HCT116 (cell line): ENCODE results near the gene ANKRD40CL. TPM values are rescaled to one million over a fixed set of nuclear protein-coding genes. Genes with fewer than 3 reads are reported as not detected.

Source experiments
- ATAC-seq: fragments of 200-7000 bp; cut with Tn5 transposase; 2 replicates; pipeline ENCODE4 v1.9.1; 2020; ENCODE audit warnings: mild to moderate bottlenecking, moderate library complexity
- BruUV-seq: library from RNA; stranded (reverse); fragments of 400-500 nt; replicated peaks from 2 replicates; lab custom pipeline; 2021; lab: Mats Ljungman, UMichigan
- CTCF ChIA-PET: fragments of 300-600 bp; sonication (Branson Sonifier 250); formaldehyde crosslinking; loops from one replicate; lab custom pipeline; 2021; ENCODE audit warnings: antibody characterized with exemption; lab: Charles Lee
- POLR2A ChIA-PET: fragments of 300-600, 350-600 bp; sonication (Branson Sonifier 250); formaldehyde crosslinking; loops from one replicate; lab custom pipeline; 2021; ENCODE audit warnings: antibody characterized with exemption; lab: Charles Lee
- RAD21 ChIA-PET, 2 experiments: fragments of 300-600 bp; sonication (Branson Sonifier 250); formaldehyde crosslinking; loops; one replicate each; lab custom pipeline; 2023; ENCODE audit warnings: low total read pairs in 2 of 2; ENCODE audit not compliant: uncharacterized antibody in 2 of 2, unreplicated experiment in 2 of 2, low non-redundant PET in 1 of 2; lab: Charles Lee
- DNase-seq: peaks from one replicate; pipeline ENCODE4 v3.0.0-alpha.2; 2010; ENCODE audit warnings: low read depth, low spot score
- H2AFZ ChIP-seq: fragments of 200-600 bp; shearing (Covaris generic), sonication (generic); 2 replicates; pipeline ENCODE4 v1.6.1; 2017; ENCODE audit warnings: low read depth, mixed run types, mixed read lengths, antibody characterized with exemption, low read length; ENCODE audit not compliant: poor library complexity, severe bottlenecking
- H3K27ac ChIP-seq: 2 replicates; pipeline ENCODE4 v1.5.1; 2012; ENCODE audit warnings: low read depth, low read length
- H3K27me3 ChIP-seq: fragments of 200-600 bp; sonication (generic); 2 replicates; pipeline ENCODE4 v1.6.1; 2016; ENCODE audit warnings: mixed run types, low read length, mixed read lengths; ENCODE audit not compliant: insufficient read depth
- H3K36me3 ChIP-seq, 2 experiments: fragments of 200-500 bp in 1 of 2; fragments of 200-600 bp in 1 of 2; sonication (Bioruptor generic) in 1 of 2; sonication (generic) in 1 of 2; 2 replicates each; pipeline versions ENCODE4 v1.5.1 to v1.6.1; 2014 to 2016; ENCODE audit warnings: low read length in 2 of 2, inconsistent platforms in 1 of 2, mixed read lengths in 1 of 2, mixed run types in 1 of 2; ENCODE audit not compliant: insufficient read depth in 2 of 2, control insufficient read depth in 1 of 2
- H3K4me1 ChIP-seq, 2 experiments: fragments of 200-600 bp in 1 of 2; sonication (generic) in 1 of 2; 2 replicates each; pipeline versions ENCODE4 v1.5.1 to v1.6.1; 2012 to 2017; ENCODE audit warnings: low read length in 2 of 2, inconsistent platforms in 1 of 2, mild to moderate bottlenecking in 1 of 2, mixed read lengths in 1 of 2, mixed run types in 1 of 2, moderate library complexity in 1 of 2; ENCODE audit not compliant: insufficient read depth in 2 of 2, control insufficient read depth in 1 of 2
- H3K4me2 ChIP-seq: fragments of 200-600 bp; sonication (generic); 2 replicates; pipeline ENCODE4 v1.6.1; 2017; ENCODE audit warnings: mixed run types, low read length, mixed read lengths
- H3K4me3 ChIP-seq, 2 experiments: fragments of 200-600 bp in 1 of 2; sonication (generic) in 1 of 2; replicated peaks in 1 of 2; 2 replicates each; pipeline ENCODE4 v1.5.1; 2011 to 2016; ENCODE audit warnings: low read length in 2 of 2, control low read depth in 1 of 2, low read depth in 1 of 2, mild to moderate bottlenecking in 1 of 2, mixed read lengths in 1 of 2, mixed run types in 1 of 2
- H3K79me2 ChIP-seq: fragments of 200-600 bp; sonication (generic); 2 replicates; pipeline ENCODE4 v1.6.1; 2017; ENCODE audit warnings: mild to moderate bottlenecking, mixed run types, low read length, moderate library complexity, mixed read lengths; ENCODE audit not compliant: insufficient read depth
- H3K9ac ChIP-seq: fragments of 200-600 bp; sonication (generic); 2 replicates; pipeline ENCODE4 v1.6.1; 2016; ENCODE audit warnings: low read length, mixed read lengths
- H3K9me2 ChIP-seq: fragments of 200-600 bp; sonication (generic), shearing (Covaris generic); 2 replicates; pipeline ENCODE4 v1.6.1; 2017; ENCODE audit warnings: mixed run types, mild to moderate bottlenecking, moderate library complexity; ENCODE audit not compliant: insufficient read depth
- H3K9me3 ChIP-seq, 2 experiments: fragments of 200-500 bp in 1 of 2; fragments of 200-600 bp in 1 of 2; sonication (Bioruptor generic) in 1 of 2; sonication (generic) in 1 of 2; 2 replicates each; pipeline ENCODE4 v1.6.1; 2014 to 2017; ENCODE audit warnings: low read length in 2 of 2, mixed read lengths in 2 of 2, inconsistent platforms in 1 of 2, low read depth in 1 of 2, mild to moderate bottlenecking in 1 of 2, mixed run types in 1 of 2, moderate library complexity in 1 of 2; ENCODE audit not compliant: control insufficient read depth in 1 of 2, insufficient read depth in 1 of 2
- H4K20me1 ChIP-seq: fragments of 200-600 bp; sonication (generic), shearing (Covaris generic); 2 replicates; pipeline ENCODE4 v1.6.1; 2017; ENCODE audit warnings: mixed run types, mild to moderate bottlenecking, moderate library complexity; ENCODE audit not compliant: insufficient read depth
- ATF3 ChIP-seq: IDR thresholded peaks from 2 replicates; pipeline ENCODE4 v1.6.1; 2012
- CEBPB ChIP-seq: IDR thresholded peaks from 2 replicates; pipeline ENCODE4 v1.6.1; 2012; ENCODE audit warnings: low read depth
- CTCF ChIP-seq, 3 experiments: fragments of 200-600 bp in 1 of 3; sonication (generic) in 1 of 3; IDR thresholded peaks in 2 of 3; conservative IDR thresholded peaks in 1 of 3; 2 replicates each; pipeline ENCODE4 v1.5.1; 2012 to 2017; ENCODE audit warnings: low read depth in 2 of 3, low read length in 2 of 3, antibody characterized with exemption in 1 of 3, borderline replicate concordance in 1 of 3, control low read depth in 1 of 3, mild to moderate bottlenecking in 1 of 3, mixed read lengths in 1 of 3, mixed run types in 1 of 3, moderate library complexity in 1 of 3; ENCODE audit not compliant: insufficient read depth in 1 of 3
- EZH2 ChIP-seq: fragments of 200-600 bp; sonication (generic); IDR thresholded peaks from 2 replicates; pipeline ENCODE4 v1.6.1; 2017; ENCODE audit warnings: antibody characterized with exemption, mixed run types
- FOSL1 ChIP-seq: IDR thresholded peaks from 2 replicates; pipeline ENCODE4 v1.6.1; 2012; ENCODE audit warnings: low read depth
- POLR2A ChIP-seq: IDR thresholded peaks from 2 replicates; pipeline ENCODE4 v1.7.0; 2011; ENCODE audit warnings: borderline replicate concordance; ENCODE audit not compliant: insufficient read depth, insufficient read length; ENCODE audit errors: extremely low read depth
- RAD21 ChIP-seq: IDR thresholded peaks from 2 replicates; pipeline ENCODE4 v1.6.1; 2012; ENCODE audit warnings: low read depth, mild to moderate bottlenecking
- SRF ChIP-seq: IDR thresholded peaks from 2 replicates; pipeline ENCODE4 v1.6.1; 2012; ENCODE audit warnings: low read depth
- ZNF274 ChIP-seq: fragments of 200-500 bp; sonication (Bioruptor generic); IDR thresholded peaks from 2 replicates; pipeline ENCODE4 v1.6.1; 2014; ENCODE audit warnings: mild to moderate bottlenecking, low read depth, low read length, inconsistent platforms
- intact Hi-C: fragments of 100-400 bp; cut with micrococcal nuclease; formaldehyde crosslinking; loops from 2 replicates; pipeline ENCODE4 v1.10.0; 2022
- total RNA-seq: library from RNA; stranded (reverse); gene quantifications from one replicate; pipeline ENCODE4 v1.2.1, GENCODE V29; 2021; ENCODE audit not compliant: unreplicated experiment
- TF ChIP-seq, protein P1 (sequence below): IDR thresholded peaks from 2 replicates; pipeline ENCODE4 v1.6.1; 2012; ENCODE audit warnings: low read depth

ANKRD40CL gene
- total RNA-seq, 1 experiment from 2014 or later, result 0.57 TPM

DNA sequence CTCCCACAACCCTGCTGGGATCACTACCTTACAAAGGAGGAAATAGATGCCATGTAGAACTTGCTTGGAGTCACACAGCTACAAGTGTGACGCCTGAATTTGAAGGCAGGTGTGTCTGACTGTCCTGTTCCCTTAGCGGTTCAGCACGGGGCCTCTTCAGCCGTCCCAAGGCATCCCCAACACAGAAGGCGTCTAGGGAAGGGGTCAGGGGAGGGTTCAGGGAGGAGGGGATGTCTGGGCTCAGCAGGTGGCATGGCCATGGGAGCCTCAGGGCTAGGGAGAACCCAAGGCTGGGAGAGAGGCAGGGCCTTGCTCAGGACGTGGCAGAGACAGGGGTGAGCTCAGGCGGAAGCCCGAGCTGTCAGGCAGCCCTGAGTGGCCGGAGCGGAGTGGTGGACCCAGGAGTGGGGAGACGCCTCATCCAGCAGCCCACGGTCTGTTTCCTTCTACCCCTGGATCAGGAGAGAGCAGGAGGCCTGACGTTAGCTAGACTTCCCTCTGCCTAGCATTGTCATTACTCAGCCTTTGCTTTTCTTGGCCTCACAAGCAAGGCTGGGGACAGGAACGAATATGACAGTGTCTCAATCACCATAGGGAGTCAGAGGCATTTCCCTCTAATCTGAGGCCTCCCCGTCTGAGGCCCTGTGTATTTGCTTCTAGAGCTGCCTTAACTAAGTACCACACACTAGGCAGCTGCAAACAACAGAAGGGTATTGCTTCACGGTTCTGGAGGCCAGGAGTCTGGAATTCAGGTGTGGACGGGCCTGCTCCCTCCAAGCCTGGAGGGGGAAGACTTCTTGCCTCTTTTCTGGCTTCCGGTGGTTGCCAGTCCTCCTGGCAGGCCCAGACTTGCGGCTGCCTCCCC lies 31.3 kb upstream of the ANKRD40CL start:
- Histone ChIP-seq H2AFZ (no peak overlapping the region), H3K27ac (no peak overlapping the region), H3K4me3 (no peak overlapping the region), H3K9me3 (no peaks in the 10 kb centered on the region), H3K4me2 (no peak overlapping the region), H3K79me2 (no peaks in the 10 kb centered on the region), H3K27me3 (no peaks in the 10 kb centered on the region), H3K4me1 (peaks cover 0 to 5% of the 10 kb centered on the region in 2 experiments; a peak in 2 of 4 replicates), H4K20me1 (no peaks in the 10 kb centered on the region), H3K9me2 (no peaks in the 10 kb centered on the region), H3K9ac (no peak overlapping the region), H3K36me3 (no peaks in the 10 kb centered on the region)
- no peak for TF ChIP-seq SRF
- RAD21 ChIA-PET, result no interaction called here
- CTCF ChIA-PET, result interaction anchor here (0.8 to 1.0 kb wide), 2 partner anchors 16 to 599 kb away, joined by 3 read pairs; no protein-coding TSS in a partner anchor
- no peak for DNase-seq
- ATAC-seq, result no peak
- BruUV-seq, result no TSS peak
- POLR2A ChIA-PET, result no interaction called here
- intact Hi-C loops, result no loop called here

GRCh38 chr17:50797135-50797810 lies 30.0 kb upstream of the ANKRD40CL start:
- TF ChIP-seq RAD21 (no peak), ZNF274 (no peak), EZH2 (no peak), CEBPB (no peak), POLR2A (no peak), CTCF (IDR thresholded peaks at IDR 0.05 in 2 of 3, conservative IDR thresholded peaks at IDR 0.05 in 1 of 3; ENCODE audit: borderline replicate concordance in 1 of 3, insufficient read depth in 1 of 3, low read depth in 2 of 3, low read length in 2 of 3) (no peak), ATF3 (no peak), FOSL1 (no peak)
- TF ChIP-seq, protein P1, sequence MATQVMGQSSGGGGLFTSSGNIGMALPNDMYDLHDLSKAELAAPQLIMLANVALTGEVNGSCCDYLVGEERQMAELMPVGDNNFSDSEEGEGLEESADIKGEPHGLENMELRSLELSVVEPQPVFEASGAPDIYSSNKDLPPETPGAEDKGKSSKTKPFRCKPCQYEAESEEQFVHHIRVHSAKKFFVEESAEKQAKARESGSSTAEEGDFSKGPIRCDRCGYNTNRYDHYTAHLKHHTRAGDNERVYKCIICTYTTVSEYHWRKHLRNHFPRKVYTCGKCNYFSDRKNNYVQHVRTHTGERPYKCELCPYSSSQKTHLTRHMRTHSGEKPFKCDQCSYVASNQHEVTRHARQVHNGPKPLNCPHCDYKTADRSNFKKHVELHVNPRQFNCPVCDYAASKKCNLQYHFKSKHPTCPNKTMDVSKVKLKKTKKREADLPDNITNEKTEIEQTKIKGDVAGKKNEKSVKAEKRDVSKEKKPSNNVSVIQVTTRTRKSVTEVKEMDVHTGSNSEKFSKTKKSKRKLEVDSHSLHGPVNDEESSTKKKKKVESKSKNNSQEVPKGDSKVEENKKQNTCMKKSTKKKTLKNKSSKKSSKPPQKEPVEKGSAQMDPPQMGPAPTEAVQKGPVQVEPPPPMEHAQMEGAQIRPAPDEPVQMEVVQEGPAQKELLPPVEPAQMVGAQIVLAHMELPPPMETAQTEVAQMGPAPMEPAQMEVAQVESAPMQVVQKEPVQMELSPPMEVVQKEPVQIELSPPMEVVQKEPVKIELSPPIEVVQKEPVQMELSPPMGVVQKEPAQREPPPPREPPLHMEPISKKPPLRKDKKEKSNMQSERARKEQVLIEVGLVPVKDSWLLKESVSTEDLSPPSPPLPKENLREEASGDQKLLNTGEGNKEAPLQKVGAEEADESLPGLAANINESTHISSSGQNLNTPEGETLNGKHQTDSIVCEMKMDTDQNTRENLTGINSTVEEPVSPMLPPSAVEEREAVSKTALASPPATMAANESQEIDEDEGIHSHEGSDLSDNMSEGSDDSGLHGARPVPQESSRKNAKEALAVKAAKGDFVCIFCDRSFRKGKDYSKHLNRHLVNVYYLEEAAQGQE, result no peak
- CTCF ChIA-PET, result interaction anchor here (2.1 kb wide), 1 partner anchor 14 kb away, joined by 12 read pairs; no protein-coding TSS in a partner anchor
- Histone ChIP-seq H3K27me3 (no peaks in the 10 kb centered on the region), H3K36me3 (no peaks in the 10 kb centered on the region), H4K20me1 (no peaks in the 10 kb centered on the region), H3K4me1 (no peaks in the 10 kb centered on the region), H3K27ac (no peak overlapping the region), H3K79me2 (no peaks in the 10 kb centered on the region), H3K4me2 (no peak overlapping the region), H3K9me3 (no peaks in the 10 kb centered on the region), H3K9me2 (no peaks in the 10 kb centered on the region), H3K9ac (no peak overlapping the region), H2AFZ (no peak overlapping the region), H3K4me3 (no peak overlapping the region)
- POLR2A ChIA-PET, result no interaction called here
- no peak for DNase-seq
- no TSS peak for BruUV-seq
- RAD21 ChIA-PET, result no interaction called here
- intact Hi-C loops, result no loop called here
- ATAC-seq, result no peak
